MM.1S (cell line): Measurements from ENCODE around the gene PLPP3.

Experiments used
- DNase-seq: peaks from one replicate; pipeline ENCODE4 v3.0.0-alpha.2; 2015
- H2AFZ ChIP-seq: fragments of 300-600 bp; sonication (generic); 2 replicates; pipeline ENCODE4 v1.6.0; 2016; ENCODE audit warnings: antibody characterized with exemption, low read length
- H3F3A ChIP-seq: fragments of 300-600 bp; sonication (generic); 2 replicates; pipeline ENCODE4 v1.6.1; 2016; ENCODE audit warnings: mild to moderate bottlenecking, antibody characterized with exemption, low read length, moderate library complexity, mixed read lengths; ENCODE audit not compliant: insufficient read depth
- H3K27ac ChIP-seq: fragments of 300-600 bp; sonication (generic); 2 replicates; pipeline ENCODE4 v1.5.1; 2016; ENCODE audit warnings: mild to moderate bottlenecking, low read length
- H3K27me3 ChIP-seq: fragments of 300-600 bp; sonication (generic); replicated peaks from 2 replicates; pipeline ENCODE4 v1.6.0; 2016; ENCODE audit warnings: low read length; ENCODE audit not compliant: insufficient read depth
- H3K36me3 ChIP-seq: fragments of 300-600 bp; sonication (generic); replicated peaks from 2 replicates; pipeline ENCODE4 v1.6.1; 2016; ENCODE audit warnings: mild to moderate bottlenecking, low read length, mixed read lengths; ENCODE audit not compliant: insufficient read depth
- H3K4me1 ChIP-seq: fragments of 300-600 bp; sonication (generic); 2 replicates; pipeline ENCODE4 v1.6.1; 2016; ENCODE audit warnings: low read length, mixed read lengths
- H3K4me2 ChIP-seq: fragments of 300-600 bp; sonication (generic); 2 replicates; pipeline ENCODE4 v1.6.0; 2016; ENCODE audit warnings: low read depth, low read length
- H3K4me3 ChIP-seq: fragments of 300-600 bp; sonication (generic); 2 replicates; pipeline ENCODE4 v1.5.1; 2016; ENCODE audit warnings: low read length, mixed read lengths
- H3K79me2 ChIP-seq: fragments of 300-600 bp; sonication (generic); 2 replicates; pipeline ENCODE4 v1.6.1; 2016; ENCODE audit warnings: mixed run types, low read length, mixed read lengths
- H3K9ac ChIP-seq: fragments of 300-600 bp; sonication (generic); 2 replicates; pipeline ENCODE4 v1.6.1; 2016; ENCODE audit warnings: low read length, mixed read lengths
- H3K9me2 ChIP-seq: fragments of 300-600 bp; sonication (generic); replicated peaks from 2 replicates; pipeline ENCODE4 v1.6.1; 2016; ENCODE audit warnings: mild to moderate bottlenecking, low read length, mixed read lengths; ENCODE audit not compliant: insufficient read depth
- H3K9me3 ChIP-seq: fragments of 300-600 bp; sonication (generic); replicated peaks from 2 replicates; pipeline ENCODE4 v1.6.1; 2016; ENCODE audit warnings: mild to moderate bottlenecking, low read length, mixed read lengths; ENCODE audit not compliant: insufficient read depth
- H4K20me1 ChIP-seq: fragments of 300-600 bp; sonication (generic); 2 replicates; pipeline ENCODE4 v1.6.1; 2016; ENCODE audit warnings: mild to moderate bottlenecking, low read length, moderate library complexity, mixed read lengths; ENCODE audit not compliant: insufficient read depth
- CTCF ChIP-seq: fragments of 300-600 bp; sonication (generic); IDR thresholded peaks from 2 replicates; pipeline ENCODE4 v1.5.1; 2016; ENCODE audit warnings: antibody characterized with exemption, low read length, mixed read lengths
- EZH2 ChIP-seq: fragments of 300-600 bp; sonication (generic); optimal IDR thresholded peaks from 2 replicates; pipeline ENCODE3; 2017; ENCODE audit warnings: low read depth, mild to moderate bottlenecking, antibody characterized with exemption, low read length, mixed read lengths
- EZH2phosphoT487 ChIP-seq: fragments of 300-600 bp; sonication (generic); IDR thresholded peaks from 2 replicates; pipeline ENCODE4 v1.6.1; 2018; ENCODE audit warnings: antibody characterized with exemption, low read length

PLPP3 gene

GRCh38 chr1:56563568-56563967 lies 15.8 kb downstream of the PLPP3 start:
- TF ChIP-seq CTCF: no peak
- no peak for TF ChIP-seq EZH2phosphoT487
- TF ChIP-seq EZH2: no peak
- no peaks in the 10 kb centered on the region for H3K27me3 ChIP-seq
- H2AFZ ChIP-seq: no peak overlapping the region
- no peaks in the 10 kb centered on the region for H3K9me3 ChIP-seq
- H3K4me1 ChIP-seq: peaks cover 5% of the 10 kb centered on the region; the same call in 1 of the 2 replicates
- no peak overlapping the region for H3K9ac ChIP-seq
- no peaks in the 10 kb centered on the region for H3K9me2 ChIP-seq
- no peak for DNase-seq
- H4K20me1 ChIP-seq: no peaks in the 10 kb centered on the region
- no peaks in the 10 kb centered on the region for H3K36me3 ChIP-seq
- no peaks in the 10 kb centered on the region for H3K79me2 ChIP-seq
- H3K27ac ChIP-seq: no peak overlapping the region
- no peak overlapping the region for H3K4me2 ChIP-seq
- H3K4me3 ChIP-seq: no peak overlapping the region
- H3F3A ChIP-seq: no peaks in the 10 kb centered on the region

- no peak for TF ChIP-seq CTCF
- no peak for TF ChIP-seq EZH2phosphoT487
- TF ChIP-seq EZH2: no peak
These were observed 16.4 kb downstream of the PLPP3 start for GRCh38 chr1:56562891-56563452.

GRCh38 chr1:56561227-56562019 lies 17.9 kb downstream of the PLPP3 start:
- no peak for TF ChIP-seq CTCF
- no peak for TF ChIP-seq EZH2phosphoT487
- no peak for TF ChIP-seq EZH2
- Histone ChIP-seq H3K9me3 (no peaks in the 10 kb centered on the region), H3K9ac (no peak overlapping the region), H3K4me1 (peaks cover 5% of the 10 kb centered on the region; the same call in 1 of the 2 replicates), H3K27ac (no peak overlapping the region), H3K27me3 (no peaks in the 10 kb centered on the region), H3K36me3 (no peaks in the 10 kb centered on the region), H3K9me2 (no peaks in the 10 kb centered on the region), H3K4me2 (no peak overlapping the region), H3F3A (no peaks in the 10 kb centered on the region), H2AFZ (no peak overlapping the region), H3K4me3 (no peak overlapping the region), H4K20me1 (no peaks in the 10 kb centered on the region), H3K79me2 (no peaks in the 10 kb centered on the region)
- DNase-seq: no peak

More at GRCh38 chr1:56562891-56563452, 16.4 kb downstream of the PLPP3 start:
- Histone ChIP-seq H2AFZ (no peak overlapping the region), H3K4me3 (no peak overlapping the region), H3K9me2 (no peaks in the 10 kb centered on the region), H3K79me2 (no peaks in the 10 kb centered on the region), H3K9ac (no peak overlapping the region), H3K27me3 (no peaks in the 10 kb centered on the region), H3K9me3 (no peaks in the 10 kb centered on the region), H3K27ac (no peak overlapping the region), H4K20me1 (no peaks in the 10 kb centered on the region), H3K36me3 (no peaks in the 10 kb centered on the region), H3K4me2 (no peak overlapping the region), H3F3A (no peaks in the 10 kb centered on the region), H3K4me1 (peaks cover 5% of the 10 kb centered on the region; the same call in 1 of the 2 replicates)
- DNase-seq: no peak
